CD4-positive, alpha-beta T cell treated with Interferon alpha-2 for 1 hour (primary cell): ENCODE data around the gene CCDC183.
"Not testable (repeated sequence)": the region's sequence is repeated elsewhere in the genome, so short reads cannot be mapped to it uniquely, and the experiment has no call there.

Experiments used
- DNase-seq, 2 donors: peaks; one replicate each; pipeline ENCODE4 v3.0.0-alpha.2; 2020 to 2022

CCDC183 gene

GRCh38 chr9:136803009-136803550 is 6.9 kb downstream of the CCDC183 start:
- not testable (repeated sequence) for DNase-seq

- DNase-seq, result no peak
Observed at GRCh38 chr9:136803551-136804508, 7.7 kb downstream of the CCDC183 start.

- no peak for DNase-seq
Observed at GRCh38 chr9:136804509-136805206, 8.5 kb downstream of the CCDC183 start.

GRCh38 chr9:136805207-136805740 is 9.1 kb downstream of the CCDC183 start:
- DNase-seq, result no peak

GRCh38 chr9:136806067-136806466 is 9.9 kb downstream of the CCDC183 start:
- DNase-seq, result no peak

GRCh38 chr9:136806631-136807201 is 10.6 kb downstream of the CCDC183 start:
- no peak for DNase-seq

GRCh38 chr9:136807281-136808074 is 11.3 kb downstream of the CCDC183 start, which contains the start of gene RABL6:
RABL6 (plus strand) TSS chr9:136807948; CDS start chr9:136808197, 249 bp downstream.
- peak; percentile 78 to 87 for DNase-seq

GRCh38 chr9:136808075-136808805 is 12.1 kb downstream of the CCDC183 start:
- peak; percentile 30 to 55 for DNase-seq

- no peak for DNase-seq
Observed at GRCh38 chr9:136808806-136809158, 12.6 kb downstream of the CCDC183 start.

- no peak for DNase-seq
Observed at GRCh38 chr9:136814725-136815421, 18.7 kb downstream of the CCDC183 start.

- no peak for DNase-seq
Observed at GRCh38 chr9:136815422-136815782, 19.3 kb downstream of the CCDC183 start.

- no peak for DNase-seq
Observed at GRCh38 chr9:136820971-136821825, 25.1 kb downstream of the CCDC183 start.

- no peak for DNase-seq
Observed at GRCh38 chr9:136821826-136822544, 25.8 kb downstream of the CCDC183 start.

GRCh38 chr9:136823136-136824046 is 27.3 kb downstream of the CCDC183 start:
- DNase-seq, result no peak

- DNase-seq, result no peak
Observed at GRCh38 chr9:136824496-136825225, 28.5 kb downstream of the CCDC183 start.

- no peak for DNase-seq
Observed at GRCh38 chr9:136825295-136826187, 29.4 kb downstream of the CCDC183 start.
